OCI-LY1 (cell line): ENCODE data around the gene PDXDC1.
"Not testable (repeated sequence)": the region's sequence is repeated elsewhere in the genome, so short reads cannot be mapped to it uniquely, and the experiment has no call there.

Source experiments
- CTCF ChIP-seq: fragments of 200-600 bp; sonication (generic), shearing (Covaris generic); IDR thresholded peaks from 2 replicates; pipeline ENCODE4 v1.5.1; 2017; ENCODE audit warnings: mild to moderate bottlenecking, antibody characterized with exemption, low read length, moderate library complexity, mixed read lengths
- EZH2 ChIP-seq: fragments of 200-600 bp; sonication (generic), shearing (Covaris generic); IDR thresholded peaks from 2 replicates; pipeline ENCODE4 v1.8.0; 2017; ENCODE audit warnings: borderline replicate concordance, mixed run types, mild to moderate bottlenecking, antibody characterized with exemption, low read length, moderate library complexity, mixed read lengths

- not testable (repeated sequence) for TF ChIP-seq CTCF, EZH2
Measured at GRCh38 chr16:14937994-14938393, 36.8 kb upstream of the PDXDC1 start.
